VCaP (cell line): ENCODE data around the gene SIPA1L3.
A peak's percentile ranks its signal among the peaks of the same experiment; 100 is the strongest.

Source experiments
- H3K27ac ChIP-seq: fragments of 450-650 bp; 2 replicates; pipeline ENCODE4 v1.5.1; 2017
- CTCF ChIP-seq: fragments of 450-650 bp; conservative IDR thresholded peaks from 2 replicates; pipeline ENCODE4 v1.5.1; 2017; ENCODE audit warnings: mild to moderate bottlenecking, moderate library complexity

The SIPA1L3 gene

DNA sequence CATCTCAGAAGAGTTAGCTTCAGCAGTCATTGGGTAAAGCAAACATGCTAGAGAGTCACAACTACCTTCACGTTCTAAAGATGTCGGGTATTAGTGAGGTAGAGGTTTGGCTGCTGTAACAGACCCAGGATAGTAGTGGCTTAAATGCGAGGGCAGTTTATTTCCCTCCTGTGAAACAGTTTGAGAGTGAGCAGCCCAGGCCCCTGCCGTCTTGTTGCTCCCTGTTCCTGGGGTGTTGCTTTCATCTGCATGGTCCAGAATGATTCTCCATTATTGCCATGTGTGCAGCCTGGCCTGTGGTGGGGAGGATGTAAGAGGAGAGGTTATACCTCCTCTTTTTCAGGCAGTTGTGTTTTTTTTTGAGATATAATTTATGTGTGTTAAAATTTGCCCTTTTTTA, 63.7 kb downstream of the SIPA1L3 start:
- peak overlapping the region; percentile 96 for H3K27ac ChIP-seq
- no peak for TF ChIP-seq CTCF

DNA sequence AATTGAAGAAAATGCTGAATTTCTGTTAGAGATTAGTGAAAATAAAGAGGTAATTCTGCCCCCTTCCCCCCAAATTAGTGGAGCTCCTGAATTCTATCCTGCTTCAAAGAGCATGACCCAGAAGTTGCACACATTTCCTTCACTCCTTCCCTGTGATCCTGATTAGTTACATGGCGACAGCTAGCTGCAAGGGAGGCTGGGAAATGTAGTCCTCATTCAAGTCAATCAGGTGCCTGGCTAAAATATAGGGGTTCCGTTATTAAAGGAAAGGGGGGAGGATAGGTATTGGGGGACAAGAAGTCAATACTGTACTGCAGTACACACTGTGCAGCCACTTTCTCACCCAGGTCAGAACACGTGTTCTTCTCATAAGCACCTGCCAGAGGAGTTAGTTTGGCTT, 65.8 kb downstream of the SIPA1L3 start:
- TF ChIP-seq CTCF = no peak
- H3K27ac ChIP-seq = no peak overlapping the region

GRCh38 chr19:37973666-37974065, 66.7 kb downstream of the SIPA1L3 start:
- TF ChIP-seq CTCF = no peak
- no peak overlapping the region; the same call in 1 of the 2 replicates for H3K27ac ChIP-seq

GRCh38 chr19:37975071-37975470, 68.1 kb downstream of the SIPA1L3 start:
- no peak overlapping the region for H3K27ac ChIP-seq

GRCh38 chr19:37975596-37976515, 68.8 kb downstream of the SIPA1L3 start:
- H3K27ac ChIP-seq = no peak overlapping the region

More at GRCh38 chr19:37975071-37975470, 68.1 kb downstream of the SIPA1L3 start:
- no peak for TF ChIP-seq CTCF

GRCh38 chr19:37977391-37977790, 70.4 kb downstream of the SIPA1L3 start:
- TF ChIP-seq CTCF = no peak

More at GRCh38 chr19:37975596-37976515, 68.8 kb downstream of the SIPA1L3 start:
- TF ChIP-seq CTCF = no peak

DNA sequence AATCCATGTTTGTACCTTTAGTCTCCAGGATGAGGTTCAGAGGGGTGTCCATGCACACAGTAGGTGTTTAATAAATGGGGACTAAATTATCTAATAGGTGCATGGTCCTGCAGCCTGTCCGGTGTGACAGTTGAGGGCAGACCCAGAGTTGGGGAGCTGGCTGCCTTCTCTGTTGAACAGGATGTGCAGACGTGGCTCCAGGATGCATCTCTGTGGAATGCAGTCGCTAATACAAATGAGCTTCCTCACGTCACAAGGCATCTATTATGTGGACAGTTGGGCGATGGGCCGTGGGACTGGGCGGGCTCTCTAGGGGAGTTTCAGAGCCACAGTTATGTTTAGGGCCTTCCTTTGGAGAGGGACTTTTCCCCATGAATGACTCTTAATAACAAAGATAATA, 71.0 kb downstream of the SIPA1L3 start:
- no peak for TF ChIP-seq CTCF
- peak overlapping the region; percentile 91 for H3K27ac ChIP-seq

More at GRCh38 chr19:37977391-37977790, 70.4 kb downstream of the SIPA1L3 start:
- H3K27ac ChIP-seq = peak overlapping the region; percentile 91
